ENCODE measurements around the gene ZFR2.

ZFR2 gene

DNA sequence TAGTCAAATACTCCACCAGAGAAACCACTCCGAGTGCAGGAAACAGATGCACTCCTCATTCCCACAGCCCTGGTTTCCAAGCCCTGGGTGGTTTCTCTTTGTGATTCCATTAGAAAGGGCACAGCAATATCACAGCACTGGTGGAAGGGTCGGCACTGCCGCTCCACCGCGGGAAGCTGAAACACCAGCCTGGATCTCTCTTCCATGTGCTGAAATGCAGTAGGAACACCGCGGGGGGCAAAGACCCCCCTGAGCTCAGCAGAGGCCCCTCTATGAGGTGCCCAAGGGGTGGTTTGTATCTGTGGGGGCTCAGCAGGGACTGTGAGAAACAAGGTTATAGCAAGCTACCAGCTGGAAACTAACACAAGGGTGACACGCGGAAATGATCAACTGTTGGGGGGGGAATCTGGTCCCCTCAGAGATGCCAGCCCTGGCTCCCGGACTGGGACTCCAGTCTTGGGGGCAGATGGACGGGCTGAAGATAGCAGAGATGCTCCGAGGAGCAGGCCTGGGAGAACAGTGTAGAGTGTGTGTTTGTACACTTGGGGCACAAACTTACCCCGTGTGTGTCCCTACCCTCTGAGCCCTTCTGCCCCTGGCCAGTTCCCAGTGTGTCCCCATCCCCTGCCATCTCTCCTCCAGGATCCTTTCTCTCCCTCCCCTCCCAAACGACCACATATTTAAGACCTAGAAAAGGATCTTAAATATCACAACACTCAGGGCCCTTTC, 1.8 kb downstream of the ZFR2 start:
- no peaks in the 10 kb centered on the region for H3K36me3 ChIP-seq (ENCODE audit: control insufficient read depth, low read depth, low read length)
- H3K9ac ChIP-seq (ENCODE audit: low read length), result no peak overlapping the region
- H3K27ac ChIP-seq (ENCODE audit: low read length), result no peak overlapping the region
- peaks cover 7% of the 10 kb centered on the region for H3K4me1 ChIP-seq (ENCODE audit: control insufficient read depth, low read depth, low read length)
- no peak overlapping the region for H3K4me3 ChIP-seq (ENCODE audit: low read length)
- peaks cover 5% of the 10 kb centered on the region for H3K9me3 ChIP-seq (ENCODE audit: control insufficient read depth, low read depth, low read length)
- peaks cover 28% of the 10 kb centered on the region for H3K27me3 ChIP-seq (ENCODE audit: control insufficient read depth, insufficient read depth, low read length)

DNA sequence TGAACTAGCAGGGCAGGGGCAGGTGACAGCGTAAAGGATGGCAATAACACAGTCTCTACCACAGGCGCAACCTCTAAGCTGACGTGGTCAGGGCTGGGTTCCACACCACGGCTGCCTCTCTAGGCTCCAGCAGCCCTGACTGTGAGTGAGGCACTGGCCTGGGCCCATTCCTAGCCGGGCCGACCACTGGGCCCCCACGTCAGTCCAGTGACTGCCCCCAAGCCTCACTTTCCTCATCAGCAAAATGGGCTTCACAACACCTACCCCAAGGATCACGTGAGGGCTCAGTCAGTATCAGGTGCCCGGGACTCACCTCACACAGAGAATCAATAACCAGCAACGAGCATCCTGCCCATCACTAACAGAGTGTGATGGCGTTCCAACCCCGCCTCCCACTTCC, 5.2 kb downstream of the ZFR2 start:
- Histone ChIP-seq H3K27ac (ENCODE audit: low read length) (no peak overlapping the region), H3K27me3 (ENCODE audit: control insufficient read depth, insufficient read depth, low read length) (no peaks in the 10 kb centered on the region), H3K9me3 (ENCODE audit: control insufficient read depth, low read depth, low read length) (no peaks in the 10 kb centered on the region), H3K36me3 (ENCODE audit: control insufficient read depth, low read depth, low read length) (no peaks in the 10 kb centered on the region), H3K4me3 (ENCODE audit: low read length) (no peak overlapping the region), H3K4me1 (ENCODE audit: control insufficient read depth, low read depth, low read length) (peaks cover 7% of the 10 kb centered on the region), H3K9ac (ENCODE audit: low read length) (no peak overlapping the region)

DNA sequence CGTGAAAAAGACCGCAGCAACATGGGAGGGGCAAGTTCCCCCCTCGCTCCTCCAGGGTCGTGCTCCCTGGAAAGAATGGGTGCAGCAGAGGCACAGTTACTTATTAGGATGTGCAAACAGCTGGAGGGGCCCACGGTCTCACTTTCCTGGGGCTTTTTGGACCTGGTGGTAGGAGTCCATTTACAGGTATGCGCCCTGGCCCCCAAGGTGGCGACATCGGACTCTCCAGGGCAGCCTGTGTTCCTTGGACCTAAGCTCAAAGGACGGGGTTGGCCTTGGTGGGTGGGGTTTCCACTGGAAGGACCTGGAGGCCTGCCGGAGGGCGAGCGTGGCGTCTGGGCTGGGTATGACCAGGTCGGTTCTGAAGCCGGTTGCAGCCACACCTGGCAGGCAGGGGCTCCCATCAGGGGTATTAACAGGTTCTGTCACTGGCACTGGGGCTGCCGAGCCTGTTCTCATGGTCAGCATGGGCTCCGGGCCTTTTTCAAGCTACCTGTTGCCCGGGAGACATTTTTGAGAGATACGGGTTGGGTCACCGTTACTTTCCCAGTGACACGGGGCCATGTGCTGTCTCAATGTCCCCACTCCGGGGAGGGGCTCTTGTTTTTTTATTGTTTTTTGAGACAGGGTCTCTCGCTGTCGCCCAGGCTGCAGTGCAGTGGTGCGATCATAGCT, 5.9 kb downstream of the ZFR2 start:
- Histone ChIP-seq H3K27ac (ENCODE audit: low read length) (no peak overlapping the region), H3K9ac (ENCODE audit: low read length) (no peak overlapping the region), H3K36me3 (ENCODE audit: control insufficient read depth, low read depth, low read length) (no peaks in the 10 kb centered on the region), H3K27me3 (ENCODE audit: control insufficient read depth, insufficient read depth, low read length) (no peaks in the 10 kb centered on the region), H3K9me3 (ENCODE audit: control insufficient read depth, low read depth, low read length) (no peaks in the 10 kb centered on the region), H3K4me3 (ENCODE audit: low read length) (no peak overlapping the region), H3K4me1 (ENCODE audit: control insufficient read depth, low read depth, low read length) (peaks cover 4% of the 10 kb centered on the region)

DNA sequence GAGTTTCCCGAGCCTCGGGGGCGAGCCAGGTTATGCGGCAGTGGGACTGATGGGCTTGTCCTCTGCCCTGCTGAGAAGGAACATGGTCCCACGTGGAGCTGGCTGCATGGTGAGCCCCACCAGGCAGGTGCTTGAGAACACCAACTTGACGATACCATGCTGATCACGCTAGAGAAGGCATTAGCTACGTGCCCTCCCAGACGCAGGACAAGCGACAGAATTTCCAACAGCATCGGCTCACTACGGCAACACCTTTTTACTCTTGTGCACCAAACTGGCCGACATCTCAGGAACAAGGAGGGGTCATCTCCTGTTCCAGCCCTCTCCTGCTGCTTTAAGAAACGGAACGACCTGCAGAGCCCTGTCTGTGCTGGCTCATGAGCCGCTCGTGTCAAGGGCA, 8.3 kb downstream of the ZFR2 start:
- no peak overlapping the region for H3K9ac ChIP-seq (ENCODE audit: low read length)
- no peaks in the 10 kb centered on the region for H3K36me3 ChIP-seq (ENCODE audit: control insufficient read depth, low read depth, low read length)
- no peaks in the 10 kb centered on the region for H3K27me3 ChIP-seq (ENCODE audit: control insufficient read depth, insufficient read depth, low read length)
- no peak overlapping the region for H3K27ac ChIP-seq (ENCODE audit: low read length)
- no peaks in the 10 kb centered on the region for H3K4me1 ChIP-seq (ENCODE audit: control insufficient read depth, low read depth, low read length)
- no peak overlapping the region for H3K4me3 ChIP-seq (ENCODE audit: low read length)
- H3K9me3 ChIP-seq (ENCODE audit: control insufficient read depth, low read depth, low read length), result no peaks in the 10 kb centered on the region

DNA sequence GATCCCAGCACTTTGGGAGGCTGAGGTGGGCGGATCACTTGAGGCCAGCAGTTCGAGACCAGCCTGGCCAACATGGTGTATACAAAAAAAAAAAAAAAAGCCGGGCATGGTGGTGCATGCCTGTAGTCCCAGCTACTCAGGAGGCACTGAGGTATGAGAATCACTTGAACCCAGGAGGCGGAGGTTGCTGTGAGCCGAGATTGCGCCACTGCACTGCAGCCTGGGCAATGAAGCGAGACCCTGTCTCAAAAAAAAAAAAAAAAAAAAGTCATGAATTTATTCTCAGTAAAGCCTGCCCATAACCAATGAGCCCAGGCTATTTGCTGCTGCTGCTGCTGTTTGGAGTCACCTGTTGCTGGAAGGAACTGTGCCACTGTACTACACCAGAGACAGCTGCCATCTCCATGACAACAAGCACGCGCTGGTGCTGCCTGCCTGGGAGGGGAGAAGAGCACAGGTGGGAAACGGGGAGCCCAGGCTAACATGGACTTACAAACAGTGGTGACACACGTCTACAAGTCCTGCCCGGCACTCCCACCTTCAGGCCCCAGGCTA, 11.3 kb downstream of the ZFR2 start:
- Histone ChIP-seq H3K4me3 (ENCODE audit: low read length) (no peak overlapping the region), H3K9ac (ENCODE audit: low read length) (no peak overlapping the region), H3K36me3 (ENCODE audit: control insufficient read depth, low read depth, low read length) (no peaks in the 10 kb centered on the region), H3K4me1 (ENCODE audit: control insufficient read depth, low read depth, low read length) (no peaks in the 10 kb centered on the region), H3K9me3 (ENCODE audit: control insufficient read depth, low read depth, low read length) (no peaks in the 10 kb centered on the region), H3K27ac (ENCODE audit: low read length) (no peak overlapping the region), H3K27me3 (ENCODE audit: control insufficient read depth, insufficient read depth, low read length) (no peaks in the 10 kb centered on the region)

DNA sequence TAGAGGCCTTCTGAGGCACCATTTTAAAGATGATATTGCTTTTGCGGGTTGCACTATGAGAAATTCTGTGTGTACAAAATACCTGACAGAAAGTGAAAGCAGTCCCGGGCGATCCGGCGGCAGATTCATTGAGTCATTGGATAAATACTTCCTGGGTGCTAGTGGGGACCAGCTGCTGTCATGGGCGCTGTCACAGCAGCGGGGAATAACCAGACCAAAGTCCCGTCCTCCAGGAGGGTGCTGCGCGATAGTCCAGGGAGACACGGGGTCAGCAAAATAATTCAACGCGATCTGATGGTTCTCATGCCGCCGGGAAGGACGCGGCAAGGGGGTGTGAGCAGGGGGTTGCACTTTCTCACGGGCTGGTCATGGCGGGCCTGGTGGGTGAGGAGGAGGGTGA, 13.5 kb downstream of the ZFR2 start:
- Histone ChIP-seq H3K4me3 (ENCODE audit: low read length) (no peak overlapping the region), H3K9me3 (ENCODE audit: control insufficient read depth, low read depth, low read length) (peaks cover 5% of the 10 kb centered on the region), H3K27ac (ENCODE audit: low read length) (no peak overlapping the region), H3K9ac (ENCODE audit: low read length) (no peak overlapping the region), H3K4me1 (ENCODE audit: control insufficient read depth, low read depth, low read length) (no peaks in the 10 kb centered on the region), H3K27me3 (ENCODE audit: control insufficient read depth, insufficient read depth, low read length) (no peaks in the 10 kb centered on the region), H3K36me3 (ENCODE audit: control insufficient read depth, low read depth, low read length) (no peaks in the 10 kb centered on the region)

DNA sequence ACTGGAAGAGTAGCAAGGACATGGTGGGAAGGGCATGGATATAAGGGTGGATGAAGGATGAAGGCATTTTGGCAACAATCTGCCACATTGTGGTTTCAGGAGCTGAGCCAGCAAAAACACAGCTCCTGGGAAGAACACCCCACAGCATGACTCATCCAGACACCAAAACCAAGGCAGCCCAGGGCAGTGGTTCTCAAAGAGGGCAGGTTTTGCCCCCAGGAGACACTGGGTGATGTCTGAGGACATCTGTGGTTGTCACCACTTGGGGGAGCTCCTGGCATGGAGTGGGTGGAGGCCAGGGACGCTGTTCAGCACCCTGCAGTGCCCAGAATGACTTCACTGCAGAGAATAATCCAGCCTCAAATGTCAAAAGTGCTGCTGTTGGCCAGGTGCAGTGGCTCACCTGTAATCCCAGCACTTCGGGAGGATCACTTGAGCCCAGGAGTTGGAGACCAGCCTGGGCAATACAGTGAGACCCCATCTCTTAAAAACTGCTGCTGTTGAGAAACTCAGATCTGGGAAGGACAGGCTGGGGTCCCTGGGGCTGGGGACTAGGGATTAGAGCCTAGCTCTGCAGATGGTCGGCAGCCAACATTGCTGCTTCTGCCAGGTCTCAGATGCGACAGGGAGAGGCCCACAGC, 16.1 kb downstream of the ZFR2 start:
- H3K9ac ChIP-seq (ENCODE audit: low read length), result no peak overlapping the region
- peaks cover 5% of the 10 kb centered on the region for H3K9me3 ChIP-seq (ENCODE audit: control insufficient read depth, low read depth, low read length)
- H3K27me3 ChIP-seq (ENCODE audit: control insufficient read depth, insufficient read depth, low read length), result no peaks in the 10 kb centered on the region
- no peaks in the 10 kb centered on the region for H3K4me1 ChIP-seq (ENCODE audit: control insufficient read depth, low read depth, low read length)
- no peak overlapping the region for H3K27ac ChIP-seq (ENCODE audit: low read length)
- no peak overlapping the region for H3K4me3 ChIP-seq (ENCODE audit: low read length)
- H3K36me3 ChIP-seq (ENCODE audit: control insufficient read depth, low read depth, low read length), result no peaks in the 10 kb centered on the region

DNA sequence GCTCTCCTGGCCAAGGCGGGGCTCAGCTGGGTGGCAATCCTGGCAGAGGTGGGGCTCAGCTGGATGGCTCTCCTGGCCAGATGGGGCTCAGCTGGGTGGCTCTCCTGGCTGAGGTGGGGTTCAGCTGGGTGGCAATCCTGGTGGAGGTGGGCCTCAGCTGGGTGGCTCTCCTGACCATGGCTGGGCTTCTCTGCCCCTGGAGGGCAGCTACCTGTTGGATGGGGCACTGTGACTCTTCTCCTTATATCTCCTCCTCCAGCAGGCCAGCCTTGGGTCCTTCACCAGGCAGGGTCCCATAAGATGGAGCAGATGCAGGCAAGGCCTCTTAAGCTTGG, 16.7 kb downstream of the ZFR2 start:
- no peaks in the 10 kb centered on the region for H3K27me3 ChIP-seq (ENCODE audit: control insufficient read depth, insufficient read depth, low read length)
- no peak overlapping the region for H3K9ac ChIP-seq (ENCODE audit: low read length)
- H3K27ac ChIP-seq (ENCODE audit: low read length), result no peak overlapping the region
- H3K4me3 ChIP-seq (ENCODE audit: low read length), result no peak overlapping the region
- H3K9me3 ChIP-seq (ENCODE audit: control insufficient read depth, low read depth, low read length), result peaks cover 5% of the 10 kb centered on the region
- no peaks in the 10 kb centered on the region for H3K4me1 ChIP-seq (ENCODE audit: control insufficient read depth, low read depth, low read length)
- no peaks in the 10 kb centered on the region for H3K36me3 ChIP-seq (ENCODE audit: control insufficient read depth, low read depth, low read length)

DNA sequence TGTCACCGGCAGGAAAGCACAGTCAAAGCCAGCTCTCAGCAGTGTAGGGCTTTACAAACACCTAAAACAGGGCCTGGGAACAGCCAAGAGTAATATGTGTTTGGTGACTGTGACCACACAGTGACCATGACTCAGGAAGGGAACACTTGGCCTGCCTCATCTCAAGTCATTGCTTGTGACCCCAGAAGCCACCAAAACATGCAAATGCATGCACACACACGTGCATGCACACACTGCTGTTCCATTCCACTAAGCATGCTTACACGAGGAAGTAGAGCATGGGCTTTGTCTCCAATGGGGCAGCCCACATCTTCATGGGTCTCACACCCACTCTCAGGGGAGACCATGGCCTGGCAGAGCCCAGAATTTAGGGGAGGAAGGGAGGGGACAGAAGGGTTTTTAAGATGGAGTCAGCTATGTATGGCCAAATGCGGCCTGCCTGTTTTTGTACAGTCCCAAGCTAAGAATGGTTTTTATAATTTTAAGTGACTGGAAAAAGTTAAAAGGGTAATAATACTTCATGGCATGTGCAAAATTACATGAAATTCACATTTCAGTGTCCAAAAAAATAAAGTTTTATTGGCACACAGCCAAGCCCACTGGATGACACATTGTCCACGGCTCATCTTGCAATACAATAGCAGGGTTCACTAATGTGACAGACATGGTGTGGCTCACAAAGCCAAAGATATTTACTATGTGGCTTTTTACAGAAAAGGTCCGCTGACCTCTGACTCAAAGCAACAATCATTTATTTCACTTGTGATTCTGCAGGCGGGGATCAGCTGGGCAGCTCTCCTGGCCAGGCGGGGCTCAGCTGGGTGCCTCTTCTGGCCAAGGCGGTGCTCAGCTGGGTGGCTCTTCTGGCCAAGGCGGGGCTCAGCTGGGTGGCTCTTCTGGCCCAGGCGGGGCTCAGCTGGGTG, 17.3 kb downstream of the ZFR2 start:
- Histone ChIP-seq H3K36me3 (ENCODE audit: control insufficient read depth, low read depth, low read length) (no peaks in the 10 kb centered on the region), H3K4me1 (ENCODE audit: control insufficient read depth, low read depth, low read length) (no peaks in the 10 kb centered on the region), H3K9me3 (ENCODE audit: control insufficient read depth, low read depth, low read length) (peaks cover 5% of the 10 kb centered on the region), H3K27ac (ENCODE audit: low read length) (no peak overlapping the region), H3K27me3 (ENCODE audit: control insufficient read depth, insufficient read depth, low read length) (no peaks in the 10 kb centered on the region), H3K9ac (ENCODE audit: low read length) (no peak overlapping the region), H3K4me3 (ENCODE audit: low read length) (no peak overlapping the region)

DNA sequence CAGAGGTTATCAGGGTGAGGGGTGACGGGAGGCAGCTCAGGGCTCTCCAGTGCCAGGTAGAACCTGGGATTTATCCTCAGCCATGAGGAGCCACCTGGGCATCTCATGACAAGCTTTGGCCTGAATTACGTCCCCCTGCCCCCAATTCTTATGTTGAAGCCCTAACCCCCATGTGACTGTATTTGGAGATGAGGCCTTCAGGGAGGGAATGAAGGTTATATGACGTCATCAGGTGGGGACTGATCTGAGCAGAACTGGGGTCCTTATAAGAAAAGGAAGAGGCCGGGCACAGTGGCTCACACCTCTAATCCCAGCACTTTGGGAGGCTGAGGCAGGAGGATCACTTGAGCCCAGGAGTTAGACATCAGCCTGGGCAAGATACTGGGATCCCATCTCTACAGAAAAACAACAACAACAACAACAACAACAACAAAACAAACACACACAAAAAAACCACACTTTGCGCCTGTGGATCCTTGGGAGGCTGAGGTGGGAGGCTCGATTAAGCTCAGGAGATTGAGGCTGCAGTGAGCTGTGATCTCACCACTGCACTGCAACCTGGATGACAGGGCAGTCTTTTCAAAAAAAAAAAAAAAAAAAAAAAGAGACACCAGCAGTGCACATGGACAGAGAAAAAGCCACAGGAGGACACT, 18.4 kb downstream of the ZFR2 start:
- H3K9ac ChIP-seq (ENCODE audit: low read length), result no peak overlapping the region
- no peak overlapping the region for H3K27ac ChIP-seq (ENCODE audit: low read length)
- no peak overlapping the region for H3K4me3 ChIP-seq (ENCODE audit: low read length)
- H3K9me3 ChIP-seq (ENCODE audit: control insufficient read depth, low read depth, low read length), result peaks cover 5% of the 10 kb centered on the region
- no peaks in the 10 kb centered on the region for H3K36me3 ChIP-seq (ENCODE audit: control insufficient read depth, low read depth, low read length)
- no peaks in the 10 kb centered on the region for H3K4me1 ChIP-seq (ENCODE audit: control insufficient read depth, low read depth, low read length)
- H3K27me3 ChIP-seq (ENCODE audit: control insufficient read depth, insufficient read depth, low read length), result no peaks in the 10 kb centered on the region

DNA sequence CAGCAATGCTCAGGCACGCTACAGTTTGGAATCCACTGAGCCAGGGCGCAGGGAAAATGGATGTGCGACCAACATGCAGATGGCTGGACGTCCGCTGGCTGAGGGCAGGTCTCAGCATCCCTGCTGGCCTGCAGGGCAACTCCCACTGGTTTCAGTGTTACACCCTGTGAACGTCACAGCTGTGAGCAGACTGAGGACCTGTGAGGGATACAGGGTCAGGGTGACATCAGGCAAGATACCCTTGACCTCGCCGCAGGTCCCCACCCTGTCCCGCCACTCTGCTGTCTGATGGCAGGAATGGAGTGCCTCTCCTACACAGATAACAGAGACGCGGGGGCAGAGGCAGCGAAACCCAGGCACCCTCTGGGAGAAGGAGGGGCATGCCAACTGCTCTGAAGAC, 19.1 kb downstream of the ZFR2 start:
- H3K9me3 ChIP-seq (ENCODE audit: control insufficient read depth, low read depth, low read length), result peaks cover 5% of the 10 kb centered on the region
- no peaks in the 10 kb centered on the region for H3K27me3 ChIP-seq (ENCODE audit: control insufficient read depth, insufficient read depth, low read length)
- no peak overlapping the region for H3K27ac ChIP-seq (ENCODE audit: low read length)
- no peak overlapping the region for H3K4me3 ChIP-seq (ENCODE audit: low read length)
- H3K9ac ChIP-seq (ENCODE audit: low read length), result no peak overlapping the region
- H3K4me1 ChIP-seq (ENCODE audit: control insufficient read depth, low read depth, low read length), result no peaks in the 10 kb centered on the region
- H3K36me3 ChIP-seq (ENCODE audit: control insufficient read depth, low read depth, low read length), result no peaks in the 10 kb centered on the region
